Measurements from ENCODE around the gene NPPB.

DNA sequence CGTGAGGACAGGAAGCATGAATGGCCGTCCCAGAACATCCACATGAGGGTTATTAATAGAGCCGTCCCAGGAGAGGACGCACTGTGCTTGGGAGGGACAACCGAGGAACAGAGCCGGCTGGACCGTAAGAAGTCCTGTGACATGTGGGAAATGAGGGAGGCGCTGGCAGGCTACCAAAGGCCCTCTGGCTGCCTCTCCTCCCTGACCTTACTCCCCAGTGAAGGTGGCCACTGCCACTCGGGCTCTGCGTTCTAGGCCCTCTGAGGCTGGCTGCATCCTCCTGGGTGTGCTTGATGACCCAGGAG, 15.5 kb upstream of the NPPB start:
- TF ChIP-seq JUNB (IDR thresholded peaks at IDR 0.05) (no peak), ZNF302 (CRISPR knock-in tag; IDR thresholded peaks at IDR 0.05) (no peak), ESRRA (IDR thresholded peaks at IDR 0.05; ENCODE audit: borderline replicate concordance, low read length) (no peak), MAFK (IDR thresholded peaks at IDR 0.05; ENCODE audit: partially characterized antibody) (no peak), RFX5 (IDR thresholded peaks at IDR 0.05) (no peak), EP300 (IDR thresholded peaks at IDR 0.05) (no peak), CEBPB (IDR thresholded peaks at IDR 0.05) (no peak)
- TF ChIP-seq, protein P1, sequence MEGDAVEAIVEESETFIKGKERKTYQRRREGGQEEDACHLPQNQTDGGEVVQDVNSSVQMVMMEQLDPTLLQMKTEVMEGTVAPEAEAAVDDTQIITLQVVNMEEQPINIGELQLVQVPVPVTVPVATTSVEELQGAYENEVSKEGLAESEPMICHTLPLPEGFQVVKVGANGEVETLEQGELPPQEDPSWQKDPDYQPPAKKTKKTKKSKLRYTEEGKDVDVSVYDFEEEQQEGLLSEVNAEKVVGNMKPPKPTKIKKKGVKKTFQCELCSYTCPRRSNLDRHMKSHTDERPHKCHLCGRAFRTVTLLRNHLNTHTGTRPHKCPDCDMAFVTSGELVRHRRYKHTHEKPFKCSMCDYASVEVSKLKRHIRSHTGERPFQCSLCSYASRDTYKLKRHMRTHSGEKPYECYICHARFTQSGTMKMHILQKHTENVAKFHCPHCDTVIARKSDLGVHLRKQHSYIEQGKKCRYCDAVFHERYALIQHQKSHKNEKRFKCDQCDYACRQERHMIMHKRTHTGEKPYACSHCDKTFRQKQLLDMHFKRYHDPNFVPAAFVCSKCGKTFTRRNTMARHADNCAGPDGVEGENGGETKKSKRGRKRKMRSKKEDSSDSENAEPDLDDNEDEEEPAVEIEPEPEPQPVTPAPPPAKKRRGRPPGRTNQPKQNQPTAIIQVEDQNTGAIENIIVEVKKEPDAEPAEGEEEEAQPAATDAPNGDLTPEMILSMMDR (IDR thresholded peaks at IDR 0.05) = no peak

Measured in A549 (cell line).